PC-3 (cell line): ENCODE data around the gene RTN4. TPM values are rescaled to one million over a fixed set of nuclear protein-coding genes. Genes with fewer than 3 reads are reported as not detected.

Source experiments
- ATAC-seq: fragments of 200-7000 bp; cut with Tn5 transposase; 2 replicates; pipeline ENCODE4 v1.9.1; 2020; ENCODE audit warnings: mild to moderate bottlenecking, moderate library complexity
- BruUV-seq: library from RNA; stranded (reverse); fragments of 400-500 nt; replicated peaks from 2 replicates; lab custom pipeline; 2021; lab: Mats Ljungman, UMichigan
- CTCF ChIA-PET: fragments of 300-600 bp; sonication (Branson Sonifier 250); formaldehyde crosslinking; loops from one replicate; lab custom pipeline; 2022; ENCODE audit warnings: antibody characterized with exemption; lab: Charles Lee
- POLR2A ChIA-PET: fragments of 300-600 bp; sonication (Branson Sonifier 250); formaldehyde crosslinking; loops from one replicate; lab custom pipeline; 2022; ENCODE audit warnings: antibody characterized with exemption; ENCODE audit not compliant: unreplicated experiment; lab: Charles Lee
- DNase-seq: peaks from one replicate; pipeline ENCODE4 v3.0.0-alpha.2; 2015
- H2AFZ ChIP-seq: fragments of 300-600 bp; sonication (generic); 2 replicates; pipeline ENCODE4 v1.6.0; 2016; ENCODE audit warnings: antibody characterized with exemption, low read length
- H3F3A ChIP-seq: fragments of 300-600 bp; sonication (generic); one replicate; pipeline ENCODE4 v1.6.0; 2017; ENCODE audit warnings: antibody characterized with exemption, low read length, control low read depth, mild to moderate bottlenecking; ENCODE audit not compliant: unreplicated experiment
- H3K27ac ChIP-seq: fragments of 300-600 bp; sonication (generic); 2 replicates; pipeline ENCODE4 v1.5.1; 2016; ENCODE audit warnings: mild to moderate bottlenecking, low read length
- H3K27me3 ChIP-seq: fragments of 300-600 bp; sonication (generic); 2 replicates; pipeline ENCODE4 v1.6.1; 2016; ENCODE audit warnings: low read length, mixed read lengths
- H3K36me3 ChIP-seq: fragments of 300-600 bp; sonication (generic); 2 replicates; pipeline ENCODE4 v1.6.1; 2016; ENCODE audit warnings: low read depth, mixed run types, low read length, mixed read lengths
- H3K4me1 ChIP-seq: fragments of 300-600 bp; sonication (generic); 2 replicates; pipeline ENCODE4 v1.5.1; 2016; ENCODE audit warnings: low read length; ENCODE audit not compliant: insufficient read depth
- H3K4me2 ChIP-seq: fragments of 300-600 bp; sonication (generic); 2 replicates; pipeline ENCODE4 v1.6.0; 2016; ENCODE audit warnings: low read length
- H3K4me3 ChIP-seq: fragments of 300-600 bp; sonication (generic); 2 replicates; pipeline ENCODE4 v1.5.1; 2016; ENCODE audit warnings: mild to moderate bottlenecking, low read length, mixed read lengths
- H3K79me2 ChIP-seq: fragments of 300-600 bp; sonication (generic); 2 replicates; pipeline ENCODE4 v1.6.1; 2017; ENCODE audit warnings: low read length, mixed read lengths
- H3K9ac ChIP-seq: fragments of 300-600 bp; sonication (generic); 2 replicates; pipeline ENCODE4 v1.6.0; 2016; ENCODE audit warnings: mild to moderate bottlenecking, low read length
- H3K9me2 ChIP-seq: fragments of 300-600 bp; sonication (generic); replicated peaks from 2 replicates; pipeline ENCODE4 v1.6.1; 2016; ENCODE audit warnings: mixed run types, low read length, mixed read lengths
- H3K9me3 ChIP-seq: fragments of 300-600 bp; sonication (generic); 2 replicates; pipeline ENCODE4 v1.6.1; 2016; ENCODE audit warnings: low read length, mixed read lengths
- H4K20me1 ChIP-seq: fragments of 300-600 bp; sonication (generic); 2 replicates; pipeline ENCODE4 v1.6.1; 2016; ENCODE audit warnings: low read length, mixed read lengths
- EZH2 ChIP-seq: fragments of 300-600 bp; sonication (generic); IDR thresholded peaks from one replicate; pipeline ENCODE4 v1.6.1; 2017; ENCODE audit warnings: antibody characterized with exemption, mild to moderate bottlenecking, low read length; ENCODE audit not compliant: unreplicated experiment
- EZH2phosphoT487 ChIP-seq: fragments of 300-600 bp; sonication (generic); IDR thresholded peaks from 2 replicates; pipeline ENCODE4 v1.6.1; 2018; ENCODE audit warnings: mild to moderate bottlenecking, antibody characterized with exemption, low read length, borderline replicate concordance
- intact Hi-C: fragments of 100-400 bp; cut with micrococcal nuclease; formaldehyde crosslinking; loops from 2 replicates; pipeline ENCODE4 v1.9.0; 2023
- total RNA-seq: library from RNA; depleted of rRNA; stranded (reverse); fragments of >200 nt; gene quantifications from 2 replicates; pipeline ENCODE4 v1.2.3, GENCODE V29; 2014
- TF ChIP-seq, protein P1 (sequence below): fragments of 300-600 bp; sonication (generic); conservative IDR thresholded peaks from 2 replicates; pipeline ENCODE4 v1.5.1; 2017; ENCODE audit warnings: antibody characterized with exemption, low read depth, mild to moderate bottlenecking, low read length

RTN4 gene
- total RNA-seq, 1 experiment from 2014 or later: 150 TPM

DNA sequence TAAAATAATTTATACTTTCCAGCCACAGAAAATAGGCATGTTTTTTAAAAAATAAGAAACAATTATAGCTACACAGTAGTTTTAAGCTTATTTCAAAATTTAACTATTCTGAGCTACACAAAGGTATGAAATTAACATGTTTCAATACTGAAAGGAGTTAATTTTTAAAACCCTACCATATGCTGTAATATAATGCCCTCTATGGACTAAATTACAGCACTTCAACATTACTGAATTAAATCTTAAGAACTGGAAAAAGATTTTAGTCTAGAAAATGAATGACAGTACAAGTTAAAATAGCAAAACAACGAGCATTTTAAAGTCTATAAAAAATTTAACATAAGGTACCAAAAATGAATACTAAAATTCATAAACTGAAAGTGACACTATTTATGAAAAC lies 36.3 kb downstream of the RTN4 start:
- no peak for TF ChIP-seq EZH2
- TF ChIP-seq, protein P1, sequence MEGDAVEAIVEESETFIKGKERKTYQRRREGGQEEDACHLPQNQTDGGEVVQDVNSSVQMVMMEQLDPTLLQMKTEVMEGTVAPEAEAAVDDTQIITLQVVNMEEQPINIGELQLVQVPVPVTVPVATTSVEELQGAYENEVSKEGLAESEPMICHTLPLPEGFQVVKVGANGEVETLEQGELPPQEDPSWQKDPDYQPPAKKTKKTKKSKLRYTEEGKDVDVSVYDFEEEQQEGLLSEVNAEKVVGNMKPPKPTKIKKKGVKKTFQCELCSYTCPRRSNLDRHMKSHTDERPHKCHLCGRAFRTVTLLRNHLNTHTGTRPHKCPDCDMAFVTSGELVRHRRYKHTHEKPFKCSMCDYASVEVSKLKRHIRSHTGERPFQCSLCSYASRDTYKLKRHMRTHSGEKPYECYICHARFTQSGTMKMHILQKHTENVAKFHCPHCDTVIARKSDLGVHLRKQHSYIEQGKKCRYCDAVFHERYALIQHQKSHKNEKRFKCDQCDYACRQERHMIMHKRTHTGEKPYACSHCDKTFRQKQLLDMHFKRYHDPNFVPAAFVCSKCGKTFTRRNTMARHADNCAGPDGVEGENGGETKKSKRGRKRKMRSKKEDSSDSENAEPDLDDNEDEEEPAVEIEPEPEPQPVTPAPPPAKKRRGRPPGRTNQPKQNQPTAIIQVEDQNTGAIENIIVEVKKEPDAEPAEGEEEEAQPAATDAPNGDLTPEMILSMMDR: peak; percentile 67
- Histone ChIP-seq H3K9me2 (no peaks in the 10 kb centered on the region), H2AFZ (no peak overlapping the region), H3K4me2 (peak overlapping the region; percentile 10; the same call in 1 of the 2 replicates), H3K36me3 (peaks cover 13% of the 10 kb centered on the region; the same call in 1 of the 2 replicates), H3K27me3 (no peaks in the 10 kb centered on the region), H3K4me3 (no peak overlapping the region), H3K27ac (no peak overlapping the region), H3K9me3 (no peaks in the 10 kb centered on the region), H3F3A (no peaks in the 10 kb centered on the region), H3K4me1 (peaks cover 64% of the 10 kb centered on the region), H3K79me2 (peaks cover 100% of the 10 kb centered on the region), H3K9ac (no peak overlapping the region), H4K20me1 (peaks cover 62% of the 10 kb centered on the region)
- intact Hi-C loops: loop anchor here (1.0 to 10.0 kb wide), 5 partner anchors 29 to 289 kb away; partner anchors contain the start of gene EML6
- BruUV-seq: no TSS peak
- CTCF ChIA-PET: interaction anchor here (0.6 to 2.6 kb wide), 3 partner anchors 110 to 158 kb away, joined by 3 to 20 read pairs (median 4); no protein-coding TSS in a partner anchor
- DNase-seq: no peak
- POLR2A ChIA-PET: interaction anchor here (1.0 kb wide), 1 partner anchor 37 kb away, joined by 3 read pairs; the partner anchor contains the start of gene RTN4
- ATAC-seq: no peak

DNA sequence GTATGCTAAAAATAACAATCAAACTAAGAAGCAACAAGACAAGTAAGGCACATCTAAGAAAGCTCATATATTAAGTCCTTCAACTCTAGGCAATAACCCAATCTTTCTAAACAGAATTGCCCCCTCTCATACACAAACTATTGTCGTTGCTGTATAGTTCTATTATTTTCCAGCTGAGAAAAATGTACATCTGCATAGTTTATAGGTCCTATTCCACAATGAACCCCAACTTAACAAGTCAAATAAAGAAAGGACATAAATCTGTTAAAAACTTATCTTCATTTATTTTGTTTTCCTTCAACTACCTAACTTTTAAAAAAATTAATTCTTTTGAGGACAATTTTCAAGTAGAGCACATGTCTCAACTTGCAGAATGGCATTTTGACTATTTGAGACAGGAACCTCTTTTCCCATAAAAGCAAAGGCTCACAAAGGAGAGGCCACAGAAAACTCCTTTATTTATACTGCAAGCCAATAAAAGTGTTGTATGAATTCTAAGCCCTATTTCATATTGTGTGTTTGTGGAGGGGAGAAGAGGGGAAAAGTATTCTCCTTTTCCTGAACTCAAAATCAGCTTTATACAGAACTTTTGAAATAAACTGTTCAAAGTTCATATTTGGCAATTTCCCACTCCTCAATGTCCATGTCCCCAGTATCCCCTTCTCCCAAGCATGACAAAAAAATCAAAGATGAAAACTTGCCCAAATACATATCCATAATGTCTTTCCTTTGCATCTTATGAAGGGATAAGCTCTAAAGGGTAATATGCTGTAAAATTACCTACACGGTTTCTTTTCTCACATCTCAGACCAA lies 37.4 kb downstream of the RTN4 start:
- no TSS peak for BruUV-seq
- H3K36me3 ChIP-seq: peaks cover 4% of the 10 kb centered on the region; the same call in 1 of the 2 replicates
- H3K9ac ChIP-seq: 0 out of 2 replicates have a peak overlapping the region, but pooled peaks have one; percentile 2
- no peaks in the 10 kb centered on the region for H3K27me3 ChIP-seq
- POLR2A ChIA-PET: no interaction called here
- TF ChIP-seq, protein P1: no peak
- TF ChIP-seq EZH2 (no peak), EZH2phosphoT487 (no peak)
- no peak overlapping the region for H2AFZ ChIP-seq
- H3K4me2 ChIP-seq: peak overlapping the region; percentile 50
- no peaks in the 10 kb centered on the region for H3F3A ChIP-seq
- peaks cover 100% of the 10 kb centered on the region for H3K79me2 ChIP-seq
- peaks cover 64% of the 10 kb centered on the region for H3K4me1 ChIP-seq
- peak overlapping the region; percentile 3 for H3K27ac ChIP-seq
- no peaks in the 10 kb centered on the region for H3K9me2 ChIP-seq
- no peak overlapping the region for H3K4me3 ChIP-seq
- CTCF ChIA-PET: interaction anchor here (0.7 to 2.6 kb wide), 3 partner anchors 109 to 155 kb away, joined by 3 to 20 read pairs (median 3); no protein-coding TSS in a partner anchor
- peak; percentile 46 for ATAC-seq
- DNase-seq: peak; percentile 39
- intact Hi-C loops: loop anchor here (1.0 to 10.0 kb wide), 5 partner anchors 28 to 288 kb away; partner anchors contain the start of gene EML6
- peaks cover 60% of the 10 kb centered on the region for H4K20me1 ChIP-seq
- no peaks in the 10 kb centered on the region for H3K9me3 ChIP-seq
